Measurements from ENCODE around the gene PKNOX2. TPM values are rescaled to one million over a fixed set of nuclear protein-coding genes. Genes with fewer than 3 reads are reported as not detected.

Gene PKNOX2
- total and polyA plus RNA-seq, 9 of the 15 experiments (the other 6 are each of a cell fraction or from before 2014, with no cell fraction given): not detected

DNA sequence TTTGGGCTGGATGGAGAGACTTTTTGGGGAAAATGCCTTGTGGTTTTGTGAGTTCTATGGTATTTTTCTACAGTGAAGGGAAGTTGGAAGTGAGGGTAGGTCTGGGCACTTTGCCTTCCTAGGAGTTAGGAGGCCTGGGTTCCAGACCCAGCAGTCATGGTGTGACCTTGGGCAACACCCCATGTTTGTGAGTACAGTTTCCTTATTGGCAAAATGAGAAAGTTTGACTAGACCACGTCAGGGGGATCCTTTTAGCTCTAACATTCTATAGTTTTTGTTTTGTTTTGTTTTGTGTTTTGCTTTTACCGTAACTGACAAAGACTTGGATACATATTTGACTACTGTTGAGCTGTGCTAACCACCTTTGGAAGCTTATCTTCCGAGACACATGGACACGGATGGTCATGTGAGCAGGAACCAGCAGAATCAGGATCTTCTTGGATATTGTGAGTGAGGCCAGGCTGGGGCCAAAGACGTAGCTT lies 109.0 kb downstream of the PKNOX2 start:
- ChIA-PET CTCF (ENCODE audit: low intra/inter-chr PET ratio) (no interaction called here), POLR2A (interaction anchor here (0.5 to 1.0 kb wide), 2 partner anchors 10 to 1067 kb away, joined by 3 to 4 read pairs; no protein-coding TSS in a partner anchor)
- Histone ChIP-seq H3K79me2 (ENCODE audit: control insufficient read depth, insufficient read depth, low read length) (no peaks in the 10 kb centered on the region), H3K36me3 (ENCODE audit: control insufficient read depth, insufficient read depth, low read length) (no peaks in the 10 kb centered on the region), H3K27ac (ENCODE audit: extremely low read depth, low read depth, low read length) (no peak overlapping the region; the same call in 2 of the 3 replicates), H3K4me3 (no peak overlapping the region), H3K9me1 (ENCODE audit: control insufficient read depth, insufficient read depth, low read length) (no peaks in the 10 kb centered on the region), H3K4me1 (replicated peaks in 1 of 2; ENCODE audit: control insufficient read depth in 2 of 2, insufficient read depth in 2 of 2, low read length in 2 of 2) (peaks cover 9 to 15% of the 10 kb centered on the region in 2 experiments; a peak in 3 of 5 replicates), H2AFZ (ENCODE audit: low read depth, low read length) (peak overlapping the region; percentile 69), H4K20me1 (replicated peaks; ENCODE audit: control insufficient read depth, insufficient read depth, low read length) (no peaks in the 10 kb centered on the region), H3K4me2 (ENCODE audit: insufficient read depth, low read length) (peak overlapping the region; percentile 54; the same call in 1 of the 2 replicates), H3K9me3 (replicated peaks; ENCODE audit: control insufficient read depth, insufficient read depth, low read depth, low read length) (no peaks in the 10 kb centered on the region), H3K27me3 (ENCODE audit: control insufficient read depth in 2 of 2, insufficient read depth in 2 of 2, low read length in 2 of 2) (peaks cover 10 to 48% of the 10 kb centered on the region in 2 experiments), H3K9ac (ENCODE audit: insufficient read depth in 1 of 2, low read depth in 2 of 2, low read length in 2 of 2) (no peak overlapping the region)
- BruUV-seq (replicated peaks): no TSS peak
- DNase-seq (ENCODE audit: extremely low read depth in 1 of 4, low spot score in 3 of 4): peak; percentile 32 to 71 (median 42)
- ATAC-seq: peak; percentile 88
- WGBS (ENCODE audit: insufficient coverage, low coverage, missing lambda C conversion rate): 3% methylated on average over 5 of the region's 5 CpGs
- FAIRE-seq: peak; percentile 72
- intact Hi-C loops (cut with micrococcal nuclease) (no loop called here), in situ Hi-C loops (cut with MboI) (no loop called here)
- TF ChIP-seq ZNF41 (CRISPR knock-in tag; conservative IDR thresholded peaks at IDR 0.05) (peak; percentile 68; the same call in 1 of the 2 replicates), MBD2 (IDR thresholded peaks at IDR 0.05; ENCODE audit: borderline replicate concordance, low read depth) (no peak), POLR2H (tag; IDR thresholded peaks at IDR 0.05; ENCODE audit: low read depth) (no peak), MIER1 (IDR thresholded peaks at IDR 0.05; ENCODE audit: low read depth) (no peak), SOX6 (IDR thresholded peaks at IDR 0.05) (peak; percentile 36; the same call in 1 of the 2 replicates), CREBBP (IDR thresholded peaks at IDR 0.05; ENCODE audit: low read depth, low read length) (no peak), SMARCA4 (IDR thresholded peaks at IDR 0.05) (no peak), ZC3H8 (IDR thresholded peaks at IDR 0.05) (no peak), ZNF239 (CRISPR knock-in tag; IDR thresholded peaks at IDR 0.05) (peak; percentile 55)
- TF ChIP-seq, protein P1, sequence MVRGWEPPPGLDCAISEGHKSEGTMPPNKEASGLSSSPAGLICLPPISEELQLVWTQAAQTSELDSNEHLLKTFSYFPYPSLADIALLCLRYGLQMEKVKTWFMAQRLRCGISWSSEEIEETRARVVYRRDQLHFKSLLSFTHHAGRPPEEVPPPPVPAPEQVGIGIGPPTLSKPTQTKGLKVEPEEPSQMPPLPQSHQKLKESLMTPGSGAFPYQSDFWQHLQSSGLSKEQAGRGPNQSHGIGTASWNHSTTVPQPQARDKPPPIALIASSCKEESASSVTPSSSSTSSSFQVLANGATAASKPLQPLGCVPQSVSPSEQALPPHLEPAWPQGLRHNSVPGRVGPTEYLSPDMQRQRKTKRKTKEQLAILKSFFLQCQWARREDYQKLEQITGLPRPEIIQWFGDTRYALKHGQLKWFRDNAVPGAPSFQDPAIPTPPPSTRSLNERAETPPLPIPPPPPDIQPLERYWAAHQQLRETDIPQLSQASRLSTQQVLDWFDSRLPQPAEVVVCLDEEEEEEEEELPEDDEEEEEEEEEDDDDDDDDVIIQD (CRISPR knock-in tag; IDR thresholded peaks at IDR 0.05): peak; percentile 87; the same call in 1 of the 2 replicates
- TF ChIP-seq, protein P2, sequence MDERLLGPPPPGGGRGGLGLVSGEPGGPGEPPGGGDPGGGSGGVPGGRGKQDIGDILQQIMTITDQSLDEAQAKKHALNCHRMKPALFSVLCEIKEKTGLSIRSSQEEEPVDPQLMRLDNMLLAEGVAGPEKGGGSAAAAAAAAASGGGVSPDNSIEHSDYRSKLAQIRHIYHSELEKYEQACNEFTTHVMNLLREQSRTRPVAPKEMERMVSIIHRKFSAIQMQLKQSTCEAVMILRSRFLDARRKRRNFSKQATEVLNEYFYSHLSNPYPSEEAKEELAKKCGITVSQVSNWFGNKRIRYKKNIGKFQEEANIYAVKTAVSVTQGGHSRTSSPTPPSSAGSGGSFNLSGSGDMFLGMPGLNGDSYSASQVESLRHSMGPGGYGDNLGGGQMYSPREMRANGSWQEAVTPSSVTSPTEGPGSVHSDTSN (CRISPR knock-in tag; IDR thresholded peaks at IDR 0.05; ENCODE audit: low read depth): no peak
- TF ChIP-seq, protein P2 (tag; conservative IDR thresholded peaks at IDR 0.05; ENCODE audit: low read depth): 0 out of 2 replicates have a peak, but pooled peaks have one; percentile 20
- TF ChIP-seq, protein P3, sequence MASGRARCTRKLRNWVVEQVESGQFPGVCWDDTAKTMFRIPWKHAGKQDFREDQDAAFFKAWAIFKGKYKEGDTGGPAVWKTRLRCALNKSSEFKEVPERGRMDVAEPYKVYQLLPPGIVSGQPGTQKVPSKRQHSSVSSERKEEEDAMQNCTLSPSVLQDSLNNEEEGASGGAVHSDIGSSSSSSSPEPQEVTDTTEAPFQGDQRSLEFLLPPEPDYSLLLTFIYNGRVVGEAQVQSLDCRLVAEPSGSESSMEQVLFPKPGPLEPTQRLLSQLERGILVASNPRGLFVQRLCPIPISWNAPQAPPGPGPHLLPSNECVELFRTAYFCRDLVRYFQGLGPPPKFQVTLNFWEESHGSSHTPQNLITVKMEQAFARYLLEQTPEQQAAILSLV (tag; IDR thresholded peaks at IDR 0.05): peak; percentile 83
- TF ChIP-seq, protein P4, sequence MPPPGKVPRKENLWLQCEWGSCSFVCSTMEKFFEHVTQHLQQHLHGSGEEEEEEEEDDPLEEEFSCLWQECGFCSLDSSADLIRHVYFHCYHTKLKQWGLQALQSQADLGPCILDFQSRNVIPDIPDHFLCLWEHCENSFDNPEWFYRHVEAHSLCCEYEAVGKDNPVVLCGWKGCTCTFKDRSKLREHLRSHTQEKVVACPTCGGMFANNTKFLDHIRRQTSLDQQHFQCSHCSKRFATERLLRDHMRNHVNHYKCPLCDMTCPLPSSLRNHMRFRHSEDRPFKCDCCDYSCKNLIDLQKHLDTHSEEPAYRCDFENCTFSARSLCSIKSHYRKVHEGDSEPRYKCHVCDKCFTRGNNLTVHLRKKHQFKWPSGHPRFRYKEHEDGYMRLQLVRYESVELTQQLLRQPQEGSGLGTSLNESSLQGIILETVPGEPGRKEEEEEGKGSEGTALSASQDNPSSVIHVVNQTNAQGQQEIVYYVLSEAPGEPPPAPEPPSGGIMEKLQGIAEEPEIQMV (tag; conservative IDR thresholded peaks at IDR 0.05; ENCODE audit: low read depth): peak; percentile 33; the same call in 1 of the 2 replicates
- TF ChIP-seq, protein P5, sequence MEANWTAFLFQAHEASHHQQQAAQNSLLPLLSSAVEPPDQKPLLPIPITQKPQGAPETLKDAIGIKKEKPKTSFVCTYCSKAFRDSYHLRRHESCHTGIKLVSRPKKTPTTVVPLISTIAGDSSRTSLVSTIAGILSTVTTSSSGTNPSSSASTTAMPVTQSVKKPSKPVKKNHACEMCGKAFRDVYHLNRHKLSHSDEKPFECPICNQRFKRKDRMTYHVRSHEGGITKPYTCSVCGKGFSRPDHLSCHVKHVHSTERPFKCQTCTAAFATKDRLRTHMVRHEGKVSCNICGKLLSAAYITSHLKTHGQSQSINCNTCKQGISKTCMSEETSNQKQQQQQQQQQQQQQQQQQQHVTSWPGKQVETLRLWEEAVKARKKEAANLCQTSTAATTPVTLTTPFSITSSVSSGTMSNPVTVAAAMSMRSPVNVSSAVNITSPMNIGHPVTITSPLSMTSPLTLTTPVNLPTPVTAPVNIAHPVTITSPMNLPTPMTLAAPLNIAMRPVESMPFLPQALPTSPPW (CRISPR knock-in tag; IDR thresholded peaks at IDR 0.05): no peak
